T-helper 17 cell (primary cell): ENCODE measurements around the gene TMEM87B. TPM values are rescaled to one million over a fixed set of nuclear protein-coding genes. Genes with fewer than 3 reads are reported as not detected.
"Not testable (repeated sequence)": the region's sequence is repeated elsewhere in the genome, so short reads cannot be mapped to it uniquely, and the experiment has no call there.

Experiments
- ATAC-seq: fragments of 150-1000 bp; cut with Tn5 transposase; 2 replicates; pipeline ENCODE4 v1.10.0; 2021; ENCODE audit warnings: mild to moderate bottlenecking, moderate library complexity
- DNase-seq, 3 donors: peaks; one replicate each; pipeline versions ENCODE4 v3.0.0 to v3.0.0-alpha.2; 2020 to 2021
- H3K9me3 ChIP-seq: one replicate; pipeline ENCODE4 v1.7.0; 2013; ENCODE audit warnings: low read length, mild to moderate bottlenecking; ENCODE audit not compliant: control insufficient read depth, poor library complexity, severe bottlenecking
- H3K27ac Mint-ChIP-seq: one replicate; pipeline ENCODE4 v1.8.0; 2022; ENCODE audit warnings: mild to moderate bottlenecking, moderate library complexity, mixed read lengths
- H3K27me3 Mint-ChIP-seq: one replicate; pipeline ENCODE4 v1.8.0; 2022; ENCODE audit warnings: mixed read lengths
- H3K36me3 Mint-ChIP-seq: one replicate; pipeline ENCODE4 v1.8.0; 2022; ENCODE audit warnings: low read depth, mixed read lengths
- H3K4me1 Mint-ChIP-seq: one replicate; pipeline ENCODE4 v1.8.0; 2022; ENCODE audit warnings: mild to moderate bottlenecking, mixed read lengths
- H3K4me3 Mint-ChIP-seq: one replicate; pipeline ENCODE4 v1.8.0; 2022; ENCODE audit warnings: mild to moderate bottlenecking, moderate library complexity, mixed read lengths
- total RNA-seq, 4 donors: library from RNA in 2 of 4; stranded (reverse) in 2 of 4; gene quantifications; one replicate each; pipeline ENCODE4 v1.2.3 and lab custom pipeline; 2022 to 2026

TMEM87B gene
- total RNA-seq, 2 donors from 2014 or later = 16.3 to 23.1 TPM

- no peaks in the 10 kb centered on the region for H3K9me3 ChIP-seq
- ATAC-seq (no peak), DNase-seq (no peak)
- Mint-ChIP-seq H3K36me3 (peaks cover 5% of the 10 kb centered on the region), H3K27ac (no peak overlapping the region), H3K4me1 (no peaks in the 10 kb centered on the region), H3K27me3 (peaks cover 37% of the 10 kb centered on the region), H3K4me3 (no peak overlapping the region)
These were observed 31.4 kb upstream of the TMEM87B start for GRCh38 chr2:112023707-112024106.

GRCh38 chr2:112024231-112024630 lies 30.8 kb upstream of the TMEM87B start:
- no peaks in the 10 kb centered on the region for H3K9me3 ChIP-seq
- DNase-seq (no peak), ATAC-seq (no peak)
- Mint-ChIP-seq H3K4me3 (no peak overlapping the region), H3K27ac (no peak overlapping the region), H3K36me3 (peaks cover 5% of the 10 kb centered on the region), H3K27me3 (peaks cover 32% of the 10 kb centered on the region), H3K4me1 (no peaks in the 10 kb centered on the region)

GRCh38 chr2:112024896-112025491 lies 30.1 kb upstream of the TMEM87B start:
- DNase-seq (no peak), ATAC-seq (no peak)
- Mint-ChIP-seq H3K4me3 (no peak overlapping the region), H3K36me3 (peaks cover 5% of the 10 kb centered on the region), H3K27ac (no peak overlapping the region), H3K4me1 (no peaks in the 10 kb centered on the region), H3K27me3 (peaks cover 31% of the 10 kb centered on the region)
- H3K9me3 ChIP-seq = no peaks in the 10 kb centered on the region

GRCh38 chr2:112026509-112026908 lies 28.6 kb upstream of the TMEM87B start:
- no peaks in the 10 kb centered on the region for H3K36me3 Mint-ChIP-seq
- DNase-seq = no peak
- peaks cover 18% of the 10 kb centered on the region for H3K27me3 Mint-ChIP-seq
- no peaks in the 10 kb centered on the region for H3K9me3 ChIP-seq
- ATAC-seq = no peak
- H3K27ac Mint-ChIP-seq = no peak overlapping the region
- no peaks in the 10 kb centered on the region for H3K4me1 Mint-ChIP-seq
- H3K4me3 Mint-ChIP-seq = no peak overlapping the region

- no peaks in the 10 kb centered on the region for H3K9me3 ChIP-seq
- Mint-ChIP-seq H3K4me3 (no peak overlapping the region), H3K36me3 (no peaks in the 10 kb centered on the region), H3K27ac (no peak overlapping the region), H3K27me3 (peaks cover 9% of the 10 kb centered on the region), H3K4me1 (no peaks in the 10 kb centered on the region)
- DNase-seq (no peak), ATAC-seq (no peak)
These were observed 27.3 kb upstream of the TMEM87B start for GRCh38 chr2:112027767-112028166.

- Mint-ChIP-seq H3K36me3 (no peaks in the 10 kb centered on the region), H3K27ac (no peak overlapping the region), H3K27me3 (peaks cover 9% of the 10 kb centered on the region), H3K4me1 (no peaks in the 10 kb centered on the region), H3K4me3 (no peak overlapping the region)
- ATAC-seq (no peak), DNase-seq (no peak)
- H3K9me3 ChIP-seq = no peaks in the 10 kb centered on the region
These were observed 25.9 kb upstream of the TMEM87B start for GRCh38 chr2:112029164-112029563.

GRCh38 chr2:112031473-112032223 lies 23.4 kb upstream of the TMEM87B start:
- DNase-seq (no peak), ATAC-seq (no peak)
- Mint-ChIP-seq H3K36me3 (no peaks in the 10 kb centered on the region), H3K27me3 (peaks cover 9% of the 10 kb centered on the region), H3K4me3 (no peak overlapping the region), H3K4me1 (no peaks in the 10 kb centered on the region), H3K27ac (no peak overlapping the region)
- H3K9me3 ChIP-seq = peaks cover 3% of the 10 kb centered on the region

- H3K9me3 ChIP-seq = peaks cover 3% of the 10 kb centered on the region
- Mint-ChIP-seq H3K36me3 (no peaks in the 10 kb centered on the region), H3K4me1 (no peaks in the 10 kb centered on the region), H3K27ac (no peak overlapping the region), H3K4me3 (no peak overlapping the region), H3K27me3 (peaks cover 9% of the 10 kb centered on the region)
- DNase-seq (no peak), ATAC-seq (no peak)
These were observed 22.9 kb upstream of the TMEM87B start for GRCh38 chr2:112032224-112032586.

GRCh38 chr2:112032689-112033465 lies 22.2 kb upstream of the TMEM87B start:
- H3K4me3 Mint-ChIP-seq = no peak overlapping the region
- H3K36me3 Mint-ChIP-seq = no peaks in the 10 kb centered on the region
- ATAC-seq (no peak), DNase-seq (no peak)
- H3K27ac Mint-ChIP-seq = no peak overlapping the region
- H3K4me1 Mint-ChIP-seq = no peaks in the 10 kb centered on the region
- H3K27me3 Mint-ChIP-seq = peaks cover 9% of the 10 kb centered on the region
- peaks cover 3% of the 10 kb centered on the region for H3K9me3 ChIP-seq

- ATAC-seq = no peak
- H3K27ac Mint-ChIP-seq = no peak overlapping the region
- H3K27me3 Mint-ChIP-seq = peaks cover 9% of the 10 kb centered on the region
- peaks cover 3% of the 10 kb centered on the region for H3K9me3 ChIP-seq
- no peaks in the 10 kb centered on the region for H3K36me3 Mint-ChIP-seq
- no peaks in the 10 kb centered on the region for H3K4me1 Mint-ChIP-seq
- H3K4me3 Mint-ChIP-seq = no peak overlapping the region
- DNase-seq = no peak
These were observed 21.5 kb upstream of the TMEM87B start for GRCh38 chr2:112033600-112033999.

GRCh38 chr2:112034924-112035323 lies 20.1 kb upstream of the TMEM87B start:
- H3K9me3 ChIP-seq = peaks cover 3% of the 10 kb centered on the region
- no peak for ATAC-seq
- no peak overlapping the region for H3K27ac Mint-ChIP-seq
- H3K27me3 Mint-ChIP-seq = peaks cover 6% of the 10 kb centered on the region
- H3K4me1 Mint-ChIP-seq = no peaks in the 10 kb centered on the region
- H3K36me3 Mint-ChIP-seq = no peaks in the 10 kb centered on the region
- no peak for DNase-seq
- no peak overlapping the region for H3K4me3 Mint-ChIP-seq

GRCh38 chr2:112035786-112036185 lies 19.3 kb upstream of the TMEM87B start:
- Mint-ChIP-seq H3K27ac (no peak overlapping the region), H3K36me3 (no peaks in the 10 kb centered on the region), H3K4me3 (no peak overlapping the region), H3K4me1 (no peaks in the 10 kb centered on the region), H3K27me3 (peaks cover 5% of the 10 kb centered on the region)
- ATAC-seq (no peak), DNase-seq (no peak)
- peaks cover 3% of the 10 kb centered on the region for H3K9me3 ChIP-seq

GRCh38 chr2:112039556-112039955 lies 15.5 kb upstream of the TMEM87B start:
- not testable (repeated sequence) for H3K27ac Mint-ChIP-seq, H3K4me1 Mint-ChIP-seq, H3K4me3 Mint-ChIP-seq, H3K36me3 Mint-ChIP-seq, DNase-seq, H3K27me3 Mint-ChIP-seq, H3K9me3 ChIP-seq, ATAC-seq
